ENCODE results near the gene DNAH6.
"Not testable (repeated sequence)": the region's sequence is repeated elsewhere in the genome, so short reads cannot be mapped to it uniquely, and the experiment has no call there.

Gene DNAH6

DNA sequence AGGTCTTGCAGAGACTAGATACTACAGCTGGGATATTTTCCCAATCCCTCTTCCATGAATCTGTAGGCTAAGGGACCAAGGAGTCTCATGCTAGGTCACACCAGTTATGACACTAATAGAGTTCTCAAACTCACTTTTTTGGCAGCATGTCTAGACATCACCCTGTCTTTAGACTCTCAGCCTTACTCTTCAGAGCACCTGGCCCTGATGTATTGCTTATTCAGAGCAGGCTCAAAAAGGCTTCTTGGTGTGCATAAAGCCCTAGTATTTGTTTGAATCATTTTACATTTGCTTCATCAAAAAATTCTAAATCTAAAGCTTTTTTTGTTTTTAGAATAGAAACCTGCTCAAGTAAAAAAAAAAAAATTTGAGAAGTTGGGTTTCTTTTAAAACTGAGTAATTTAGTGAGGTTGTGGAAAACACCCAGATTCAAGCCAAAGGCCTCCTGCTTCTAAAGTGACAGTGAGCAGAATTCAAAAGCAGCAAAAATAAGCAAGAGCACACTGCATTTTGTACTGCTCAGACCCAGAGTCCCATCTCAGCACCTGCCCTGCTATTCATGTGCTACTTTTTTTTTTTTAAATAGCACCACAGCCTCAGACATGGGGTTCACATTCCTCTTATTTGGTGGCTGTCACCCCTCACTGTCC is 18.0 kb upstream of the DNAH6 start:
- TF ChIP-seq, protein P1, sequence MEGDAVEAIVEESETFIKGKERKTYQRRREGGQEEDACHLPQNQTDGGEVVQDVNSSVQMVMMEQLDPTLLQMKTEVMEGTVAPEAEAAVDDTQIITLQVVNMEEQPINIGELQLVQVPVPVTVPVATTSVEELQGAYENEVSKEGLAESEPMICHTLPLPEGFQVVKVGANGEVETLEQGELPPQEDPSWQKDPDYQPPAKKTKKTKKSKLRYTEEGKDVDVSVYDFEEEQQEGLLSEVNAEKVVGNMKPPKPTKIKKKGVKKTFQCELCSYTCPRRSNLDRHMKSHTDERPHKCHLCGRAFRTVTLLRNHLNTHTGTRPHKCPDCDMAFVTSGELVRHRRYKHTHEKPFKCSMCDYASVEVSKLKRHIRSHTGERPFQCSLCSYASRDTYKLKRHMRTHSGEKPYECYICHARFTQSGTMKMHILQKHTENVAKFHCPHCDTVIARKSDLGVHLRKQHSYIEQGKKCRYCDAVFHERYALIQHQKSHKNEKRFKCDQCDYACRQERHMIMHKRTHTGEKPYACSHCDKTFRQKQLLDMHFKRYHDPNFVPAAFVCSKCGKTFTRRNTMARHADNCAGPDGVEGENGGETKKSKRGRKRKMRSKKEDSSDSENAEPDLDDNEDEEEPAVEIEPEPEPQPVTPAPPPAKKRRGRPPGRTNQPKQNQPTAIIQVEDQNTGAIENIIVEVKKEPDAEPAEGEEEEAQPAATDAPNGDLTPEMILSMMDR (conservative IDR thresholded peaks at IDR 0.05; ENCODE audit: low read depth, low read length), result no peak
- no peak overlapping the region for H3K4me3 ChIP-seq (ENCODE audit: low read length)
- no peak for DNase-seq (ENCODE audit: low read depth)

DNA sequence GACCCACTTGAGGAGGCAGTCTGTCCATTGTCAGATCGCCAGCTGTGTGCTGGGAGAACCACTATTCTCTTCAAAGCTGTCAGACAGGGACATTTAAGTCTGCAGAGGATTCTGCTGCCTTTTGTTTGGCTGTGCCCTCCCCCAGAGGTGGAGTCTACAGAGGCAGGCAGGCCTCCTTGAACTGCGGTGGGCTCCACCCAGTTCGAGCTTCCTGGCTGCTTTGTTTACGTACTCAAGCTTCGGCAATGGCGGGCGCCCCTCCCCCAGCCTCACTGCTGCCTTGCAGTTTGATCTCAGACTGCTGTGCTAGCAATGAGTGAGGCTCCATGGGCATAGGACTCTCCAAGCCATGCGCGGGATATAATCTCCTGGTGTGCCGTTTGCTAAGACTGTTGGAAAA is 5.3 kb upstream of the DNAH6 start:
- not testable (repeated sequence) for DNase-seq (ENCODE audit: low read depth)

DNA sequence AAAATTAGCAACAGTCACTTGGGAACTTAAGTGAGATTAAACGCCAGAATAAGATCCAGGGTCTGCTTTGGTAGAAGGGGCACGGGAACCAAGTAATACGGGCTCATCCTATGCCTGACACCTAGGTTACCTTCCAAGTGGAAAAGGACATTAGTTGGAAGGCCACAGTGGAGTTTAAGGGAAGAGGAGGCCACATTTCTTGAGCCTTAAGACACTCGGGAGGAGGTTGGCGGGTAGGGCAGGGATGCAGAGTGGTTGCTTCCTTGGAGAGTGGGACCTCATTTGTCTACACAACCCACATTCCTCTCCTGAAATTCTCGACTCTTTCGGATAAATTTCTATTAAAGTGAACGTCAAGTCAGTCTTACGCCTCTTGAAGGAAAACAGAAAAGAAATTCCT is 510 bp upstream of the DNAH6 start:
- TF ChIP-seq, protein P1 (conservative IDR thresholded peaks at IDR 0.05; ENCODE audit: low read depth, low read length), result no peak
- H3K4me3 ChIP-seq (ENCODE audit: low read length), result peak overlapping the region; percentile 65
- DNase-seq (ENCODE audit: low read depth), result no peak

More for the DNA sequence above, 5.3 kb upstream of the DNAH6 start:
- H3K4me3 ChIP-seq (ENCODE audit: low read length), result not testable (repeated sequence)

DNA sequence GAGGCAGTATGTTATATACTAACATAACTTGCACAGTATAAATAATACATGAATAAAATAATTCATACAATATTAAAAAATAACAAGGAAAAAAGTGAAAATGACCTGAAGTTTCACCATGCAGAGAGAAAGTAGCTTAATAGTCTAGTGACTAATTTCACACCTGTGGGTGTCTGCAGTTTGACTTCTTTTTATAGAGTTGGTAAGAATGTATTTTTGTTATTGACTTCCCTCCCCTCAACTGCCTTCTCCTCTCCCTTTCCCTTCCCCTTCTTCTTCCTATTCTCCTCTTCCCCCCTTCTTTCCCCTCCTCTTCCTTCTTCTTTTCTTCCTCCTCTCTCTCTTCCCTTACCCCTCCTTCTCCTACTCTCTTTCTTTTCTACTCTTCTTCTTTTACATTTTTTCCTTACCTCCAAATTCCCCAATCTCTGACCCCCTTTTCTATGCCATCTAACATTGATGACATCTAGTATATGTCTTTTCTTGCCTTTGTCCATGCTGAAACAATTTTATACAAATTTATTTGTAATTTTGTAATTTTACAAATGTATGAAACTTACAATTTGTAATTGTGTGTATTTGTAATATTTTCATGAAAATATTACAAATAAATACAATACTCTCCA is 3.1 kb downstream of the DNAH6 start:
- no peak overlapping the region for H3K4me3 ChIP-seq (ENCODE audit: low read length)
- TF ChIP-seq, protein P1 (conservative IDR thresholded peaks at IDR 0.05; ENCODE audit: low read depth, low read length), result no peak
- no peak for DNase-seq (ENCODE audit: low read depth)

DNA sequence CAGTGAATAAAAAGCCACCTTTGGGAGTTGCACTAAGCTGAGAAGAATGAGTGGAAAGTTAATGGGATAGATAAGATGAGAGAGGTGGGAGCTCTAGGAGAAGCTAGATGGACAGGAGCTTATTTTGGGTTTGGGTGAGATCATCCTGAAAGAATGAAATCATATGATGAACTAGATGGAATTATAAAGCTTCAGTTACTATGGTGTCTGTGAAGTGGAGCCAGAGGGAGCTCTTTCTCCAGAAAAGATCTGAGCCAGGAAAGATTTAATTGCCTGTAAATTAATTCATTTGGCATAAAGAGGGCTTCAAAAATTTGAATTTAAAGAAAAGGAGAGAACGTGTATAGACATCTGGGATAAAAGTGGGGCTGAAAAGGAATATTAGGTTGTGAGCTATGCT is 10.3 kb downstream of the DNAH6 start:
- no peak for DNase-seq (ENCODE audit: low read depth)
- no peak overlapping the region for H3K4me3 ChIP-seq (ENCODE audit: low read length)
- TF ChIP-seq, protein P1 (conservative IDR thresholded peaks at IDR 0.05; ENCODE audit: low read depth, low read length), result peak; percentile 29

DNA sequence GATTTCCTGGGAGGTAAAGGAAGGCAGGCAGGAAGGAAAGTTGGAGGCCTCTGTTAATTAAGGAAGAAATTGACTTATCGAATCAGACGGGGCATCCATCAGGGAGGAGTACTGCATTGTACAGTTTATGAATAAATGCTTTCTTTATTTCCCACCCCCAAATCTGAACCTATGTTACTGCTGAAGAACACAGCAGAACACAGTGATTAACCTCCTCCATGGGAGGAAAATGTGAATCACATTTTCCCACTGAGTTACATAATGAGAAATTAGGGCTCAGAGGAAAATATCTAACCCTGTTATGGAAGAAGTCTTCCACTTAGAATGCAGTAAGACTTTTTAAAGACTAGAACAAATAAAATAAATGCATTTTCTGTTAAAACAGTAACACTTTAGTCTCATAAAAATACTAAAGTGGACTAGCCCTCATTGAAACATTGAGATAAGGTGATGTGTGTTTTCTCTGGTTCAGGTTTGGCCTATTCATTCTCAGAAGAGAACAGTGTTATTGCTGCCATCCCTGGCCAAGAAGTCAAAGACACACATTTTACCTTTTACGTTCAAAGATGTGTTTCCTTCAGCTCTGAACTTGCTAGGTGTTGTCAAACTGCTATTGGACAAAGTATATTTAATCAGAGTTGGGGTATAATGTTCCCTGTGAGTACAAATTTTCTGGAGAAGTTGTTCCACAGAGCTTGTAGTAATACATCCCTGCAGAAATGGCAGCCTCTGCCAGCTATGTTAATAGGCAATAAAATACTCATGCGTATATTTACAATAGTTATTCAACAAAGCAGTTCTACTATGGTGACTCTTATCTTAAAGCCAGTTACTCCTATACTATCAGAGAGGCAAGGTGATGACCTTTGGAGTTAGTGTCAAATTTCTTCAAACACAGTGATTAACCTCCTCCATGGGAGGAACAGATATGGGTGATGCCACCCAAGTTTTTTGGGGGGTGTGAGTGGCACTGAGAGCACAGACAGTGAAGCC is 11.1 kb downstream of the DNAH6 start:
- H3K4me3 ChIP-seq (ENCODE audit: low read length), result no peak overlapping the region
- DNase-seq (ENCODE audit: low read depth), result no peak
- TF ChIP-seq, protein P1 (conservative IDR thresholded peaks at IDR 0.05; ENCODE audit: low read depth, low read length), result no peak

DNA sequence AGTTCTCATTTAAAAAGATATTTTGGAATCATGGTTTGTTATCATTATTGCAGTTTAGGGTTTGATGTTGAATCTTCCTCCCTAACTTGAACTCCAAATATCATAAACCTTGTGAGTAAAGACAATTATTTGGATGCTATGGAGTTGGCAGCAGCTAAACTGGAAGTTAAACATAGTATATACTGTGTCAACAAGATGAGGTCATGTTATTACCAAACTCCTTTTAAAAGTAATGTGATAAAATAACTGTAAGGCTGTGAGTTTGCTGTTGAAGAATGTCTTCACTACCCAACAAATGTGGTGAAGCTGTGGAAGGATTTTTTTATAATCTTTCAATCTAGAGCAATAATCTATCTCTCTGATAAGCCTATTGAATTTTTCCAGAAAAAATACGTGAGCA is 16.0 kb downstream of the DNAH6 start:
- no peak overlapping the region for H3K4me3 ChIP-seq (ENCODE audit: low read length)
- TF ChIP-seq, protein P1 (conservative IDR thresholded peaks at IDR 0.05; ENCODE audit: low read depth, low read length), result no peak
- no peak for DNase-seq (ENCODE audit: low read depth)

Data from retinal pigment epithelial cell (primary cell).